DLD1 (cell line): Measurements from ENCODE around the gene ALKBH5.

Experiments
- in situ Hi-C: cut with HindIII; loops from 2 replicates; pipeline ENCODE4 v1.10.0; 2017; ENCODE audit warnings: low sequenced_read_pairs

The ALKBH5 gene

GRCh38 chr17:18183334-18184142 is at the start of gene ALKBH5:
TSS of gene ALKBH5 (plus strand) at chr17:18183828. CDS start at chr17:18184244, 416 bp downstream.
- in situ Hi-C loops, result no loop called here

GRCh38 chr17:18136357-18136756 is 47.3 kb upstream of the ALKBH5 start:
- in situ Hi-C loops, result no loop called here

GRCh38 chr17:18138065-18138749 is 45.4 kb upstream of the ALKBH5 start:
- in situ Hi-C loops, result no loop called here

DNA sequence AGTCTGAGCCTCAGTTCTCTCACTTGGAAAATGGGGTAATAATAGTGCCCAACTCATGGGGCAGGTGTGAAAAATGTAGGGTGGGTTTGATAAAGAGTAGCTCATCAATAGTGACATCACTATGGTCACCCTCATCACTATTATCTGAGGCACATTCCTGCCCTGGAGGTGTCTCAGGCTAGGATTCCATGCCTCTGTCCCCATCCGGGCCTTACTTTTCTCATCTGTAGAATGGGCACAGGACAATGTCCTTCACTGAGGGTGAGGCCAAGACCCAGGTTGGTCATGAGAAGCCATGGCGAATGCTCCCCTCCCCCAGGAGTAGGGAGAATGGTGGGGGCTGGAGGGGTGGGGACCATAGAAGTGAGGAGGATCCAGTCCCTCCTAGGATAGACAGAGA is 44.5 kb upstream of the ALKBH5 start:
- in situ Hi-C loops, result no loop called here

DNA sequence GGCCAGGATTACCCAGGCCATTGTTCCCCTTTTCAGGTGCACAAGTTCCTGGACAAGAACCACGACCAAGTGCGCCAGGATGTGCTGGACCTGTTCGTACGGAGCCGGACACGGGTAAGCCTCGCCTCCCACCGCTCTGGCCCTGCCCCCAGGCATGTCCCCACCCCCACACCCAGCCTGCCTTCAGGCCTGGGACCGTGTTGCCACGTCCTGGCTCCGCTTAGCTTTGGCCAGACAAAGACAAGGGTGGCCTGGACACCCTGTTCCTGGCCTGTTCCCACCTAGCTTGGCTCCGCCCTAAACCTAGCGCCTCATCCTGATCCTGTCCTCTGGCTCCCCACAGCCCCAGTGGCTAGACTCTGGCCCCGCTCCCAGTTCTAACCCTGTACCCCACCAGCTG is 44.1 kb upstream of the ALKBH5 start:
- in situ Hi-C loops, result no loop called here

GRCh38 chr17:18139949-18140348 is 43.7 kb upstream of the ALKBH5 start:
- in situ Hi-C loops, result no loop called here

DNA sequence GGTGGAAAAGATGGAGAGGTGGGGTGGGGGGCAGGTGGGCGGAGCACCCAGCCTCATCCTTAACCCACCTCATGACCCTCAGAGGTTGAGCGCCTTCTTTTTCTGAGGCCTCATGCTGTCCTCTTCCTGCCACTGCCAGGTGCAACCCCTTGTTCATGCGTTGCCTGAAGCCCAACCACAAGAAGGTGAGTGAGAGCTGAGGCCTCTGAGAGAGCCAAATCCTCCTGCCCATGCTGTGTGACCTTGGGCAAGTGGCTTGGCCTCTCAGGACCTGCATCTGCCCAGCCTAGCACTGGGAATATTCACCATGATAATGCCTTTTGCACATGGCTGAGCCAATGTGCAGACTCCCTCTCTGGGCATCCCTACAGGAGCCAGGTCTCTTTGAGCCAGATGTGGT is 43.0 kb upstream of the ALKBH5 start:
- in situ Hi-C loops, result no loop called here

GRCh38 chr17:18141210-18141803 is 42.3 kb upstream of the ALKBH5 start:
- in situ Hi-C loops, result no loop called here

- in situ Hi-C loops, result no loop called here
These were observed 41.2 kb upstream of the ALKBH5 start for GRCh38 chr17:18142417-18142816.

- in situ Hi-C loops, result no loop called here
These were observed 40.3 kb upstream of the ALKBH5 start for GRCh38 chr17:18143044-18143936.

DNA sequence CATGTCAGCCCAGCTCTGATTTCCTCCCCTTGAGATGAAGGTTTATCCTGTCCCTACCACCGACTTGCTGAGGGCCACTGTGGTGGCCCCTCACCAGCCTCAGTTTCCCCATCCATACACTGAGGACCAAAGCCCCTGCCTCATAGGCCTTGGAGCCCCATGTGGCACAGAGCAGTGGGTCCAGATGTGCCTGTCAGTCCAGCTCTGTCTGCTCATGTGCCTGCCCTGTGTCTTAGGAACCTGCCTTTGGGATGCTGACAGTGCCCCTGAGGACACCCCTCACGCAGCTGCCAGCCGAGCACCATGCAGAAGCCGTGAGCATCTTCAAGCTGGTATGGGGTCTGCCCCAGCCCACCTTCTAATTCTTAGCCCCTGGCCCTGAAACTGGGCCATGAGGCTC is 39.4 kb upstream of the ALKBH5 start:
- in situ Hi-C loops, result no loop called here

DNA sequence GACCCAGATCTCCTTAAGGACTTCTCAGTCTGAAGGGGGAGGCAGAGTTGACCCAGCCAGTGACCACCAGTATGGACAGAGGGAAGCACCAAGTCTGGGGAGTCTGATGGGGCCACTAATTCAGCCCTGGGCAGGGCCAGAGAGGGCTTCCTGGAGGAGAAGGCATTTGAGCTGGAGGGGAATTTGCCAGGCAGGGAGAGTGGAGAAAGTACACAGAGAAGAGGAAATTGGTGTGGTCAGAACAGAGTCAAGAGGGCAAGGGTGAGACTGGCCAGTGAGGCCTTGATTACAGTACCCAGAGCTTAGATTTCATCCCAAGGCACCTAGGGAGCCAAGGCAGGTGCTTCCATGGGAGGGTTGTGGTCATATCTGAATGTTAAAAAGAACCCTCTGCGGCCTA is 38.8 kb upstream of the ALKBH5 start:
- in situ Hi-C loops, result no loop called here

DNA sequence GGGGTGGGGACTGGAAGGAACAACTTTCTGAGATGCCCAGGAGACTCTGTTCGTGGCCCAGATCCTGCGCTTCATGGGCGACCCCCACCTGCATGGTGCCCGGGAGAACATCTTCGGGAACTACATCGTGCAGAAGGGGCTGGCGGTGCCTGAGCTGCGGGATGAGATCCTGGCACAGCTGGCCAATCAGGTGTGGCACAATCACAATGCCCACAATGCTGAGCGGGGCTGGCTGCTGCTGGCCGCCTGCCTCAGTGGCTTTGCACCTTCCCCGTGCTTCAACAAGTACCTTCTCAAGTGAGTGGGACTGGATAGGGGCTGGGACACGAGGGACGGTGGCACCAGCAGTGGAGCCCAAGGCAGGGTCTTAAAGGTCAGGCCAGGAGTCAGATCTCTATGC is 37.8 kb upstream of the ALKBH5 start:
- in situ Hi-C loops, result no loop called here

GRCh38 chr17:18146259-18146658 is 37.4 kb upstream of the ALKBH5 start:
- in situ Hi-C loops, result no loop called here

GRCh38 chr17:18146980-18147379 is 36.6 kb upstream of the ALKBH5 start:
- in situ Hi-C loops, result no loop called here

DNA sequence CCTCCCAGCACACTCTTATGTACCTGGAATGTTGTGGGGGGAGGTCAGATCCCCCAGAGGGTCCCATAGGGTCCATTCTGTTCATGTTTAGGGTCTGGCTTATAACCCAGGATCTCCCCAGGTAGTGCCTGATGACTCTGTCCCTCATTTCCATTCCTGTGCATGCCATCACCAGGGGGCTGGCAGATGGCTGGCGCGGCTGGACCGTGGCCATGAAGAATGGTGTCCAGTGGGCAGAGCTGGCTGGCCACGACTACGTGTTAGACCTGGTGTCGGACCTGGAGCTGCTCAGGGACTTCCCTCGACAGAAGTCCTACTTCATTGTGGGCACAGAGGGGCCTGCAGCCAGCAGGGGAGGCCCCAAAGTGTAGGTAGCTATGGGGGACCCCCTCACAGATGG is 35.0 kb upstream of the ALKBH5 start:
- in situ Hi-C loops, result no loop called here

GRCh38 chr17:18151290-18151689 is 32.3 kb upstream of the ALKBH5 start:
- in situ Hi-C loops, result no loop called here

GRCh38 chr17:18155179-18155578 is 28.4 kb upstream of the ALKBH5 start:
- in situ Hi-C loops, result no loop called here

- in situ Hi-C loops, result no loop called here
These were observed 27.3 kb upstream of the ALKBH5 start for GRCh38 chr17:18156171-18156975.

DNA sequence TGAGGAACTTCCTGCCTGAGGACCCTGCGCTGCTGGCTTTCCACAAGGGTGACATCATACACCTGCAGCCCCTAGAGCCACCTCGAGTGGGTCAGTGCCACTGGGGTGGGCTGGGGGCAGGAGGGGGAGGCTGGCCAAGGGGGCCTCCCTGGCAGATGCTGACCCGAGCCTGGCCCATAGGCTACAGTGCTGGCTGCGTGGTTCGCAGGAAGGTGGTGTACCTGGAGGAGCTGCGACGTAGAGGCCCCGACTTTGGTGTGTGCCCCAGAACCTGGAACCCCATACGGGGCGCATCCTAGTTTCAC is 26.7 kb upstream of the ALKBH5 start:
- in situ Hi-C loops, result no loop called here
